ENCODE measurements around the gene JADE2.
"Not testable (repeated sequence)": the region's sequence is repeated elsewhere in the genome, so short reads cannot be mapped to it uniquely, and the experiment has no call there.

JADE2 gene

DNA sequence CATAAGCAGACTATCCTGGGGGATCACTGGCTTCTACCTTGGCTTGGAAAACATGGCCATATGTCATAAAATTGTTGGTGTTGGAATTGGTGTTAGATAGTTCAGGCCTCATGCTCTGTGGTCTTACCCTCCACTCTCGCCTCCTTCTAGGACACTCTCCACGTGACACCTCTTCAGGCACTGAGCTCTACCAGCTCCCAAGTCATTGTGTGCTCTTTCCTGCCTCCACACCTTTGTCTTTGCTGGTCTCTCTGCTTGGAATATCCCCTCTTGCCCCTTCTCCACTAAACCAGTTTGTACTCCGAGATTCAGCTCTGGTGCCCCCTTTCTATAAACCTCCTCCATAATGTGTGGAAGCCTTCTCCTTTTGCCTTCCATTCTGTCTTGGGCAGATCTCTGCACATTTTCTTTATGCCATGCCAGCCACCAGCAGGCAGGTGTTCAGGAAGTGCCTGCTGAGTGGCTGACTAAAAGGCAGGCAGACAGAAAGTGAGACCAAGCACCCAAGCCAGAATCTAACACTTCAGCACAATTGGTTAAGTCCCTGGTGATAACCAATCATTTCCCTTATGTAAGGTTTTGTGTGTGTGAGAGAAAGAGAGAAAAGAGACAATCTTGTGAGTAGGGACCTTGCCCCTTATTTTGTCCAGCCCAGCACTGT is 69.5 kb downstream of the JADE2 start:
- peak; percentile 27 to 54 for ATAC-seq

DNA sequence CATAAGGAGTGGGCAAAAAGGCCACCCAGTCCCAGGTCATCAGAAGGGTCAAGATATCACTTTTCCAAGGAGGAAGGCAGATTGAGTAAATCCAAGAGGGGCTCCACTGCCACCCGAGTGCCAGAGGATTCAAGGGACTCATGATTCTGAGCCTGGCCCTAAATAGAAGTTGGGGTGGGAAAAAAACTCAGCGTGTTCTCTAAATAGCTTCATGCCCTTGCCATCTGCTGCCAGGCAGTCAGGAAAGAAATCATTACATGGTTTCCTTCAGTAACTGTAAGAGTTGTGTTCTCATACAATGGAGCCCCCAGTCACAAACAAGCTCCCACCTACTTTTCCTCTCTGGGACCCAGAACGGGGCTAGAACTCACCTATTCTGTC is 70.0 kb downstream of the JADE2 start:
- no peak for ATAC-seq

DNA sequence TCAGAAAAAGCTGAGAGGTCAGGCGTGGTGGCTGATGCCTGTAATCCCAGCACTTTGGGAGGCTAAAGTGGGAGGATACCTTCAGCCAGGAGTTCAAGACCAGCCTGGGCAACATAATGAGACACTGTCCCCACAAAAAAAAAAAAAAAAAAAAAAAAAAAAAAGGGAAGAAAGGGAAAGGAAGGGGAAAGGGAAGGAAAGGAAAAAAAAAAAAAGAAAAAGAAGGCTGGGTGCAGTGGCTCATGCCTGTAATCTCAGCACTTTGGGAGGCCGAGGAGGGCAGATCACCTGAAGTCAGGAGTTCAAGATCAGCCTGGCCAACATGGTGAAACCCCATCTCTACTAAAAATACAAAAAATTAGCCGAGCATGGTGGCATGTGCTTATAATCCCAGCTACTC is 74.3 kb downstream of the JADE2 start:
- ATAC-seq = not testable (repeated sequence)

DNA sequence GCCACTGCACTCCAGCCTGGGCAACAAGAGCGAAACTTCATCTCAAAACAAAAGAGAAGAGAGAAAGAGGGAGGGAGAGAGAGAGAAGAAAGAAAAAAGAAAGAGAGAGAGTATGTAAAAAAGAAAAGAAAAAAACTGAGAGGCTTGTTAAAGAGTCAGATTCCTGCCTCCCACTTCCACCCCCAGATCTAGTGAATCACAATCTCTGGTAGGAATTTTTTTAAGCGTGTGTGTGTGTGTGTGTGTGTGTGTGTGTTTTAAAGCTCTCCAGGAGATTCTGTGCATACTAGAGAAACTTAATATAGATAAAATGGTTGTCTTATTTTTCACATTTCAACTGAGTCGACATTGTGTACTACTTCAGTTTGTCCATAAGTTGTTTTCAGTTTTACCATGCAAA is 75.1 kb downstream of the JADE2 start:
- no peak for ATAC-seq

GRCh38 chr5:134603059-134603458 is 77.6 kb downstream of the JADE2 start:
- ATAC-seq = peak; percentile 93 to 98

GRCh38 chr5:134604908-134605307 is 79.4 kb downstream of the JADE2 start:
- peak; percentile 22 to 33 for ATAC-seq

DNA sequence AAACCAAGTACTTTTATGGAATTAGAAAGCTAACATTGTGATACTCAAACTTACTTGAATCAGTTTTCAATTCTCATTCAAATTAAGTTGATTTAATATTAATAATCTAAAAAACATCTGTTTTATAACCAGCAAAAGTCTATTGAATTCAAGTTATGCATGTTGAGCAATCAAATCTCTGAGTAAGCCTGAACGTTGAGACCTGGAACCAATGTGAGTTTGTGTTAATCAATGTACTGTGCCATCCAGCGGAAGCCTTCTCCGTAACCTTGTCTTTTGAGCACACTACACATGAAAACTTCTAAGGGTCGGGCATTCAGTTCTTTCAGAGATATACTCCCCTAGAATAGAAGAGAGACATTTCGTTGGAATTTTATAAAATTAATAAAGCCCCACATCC is 81.3 kb downstream of the JADE2 start:
- ATAC-seq = no peak

GRCh38 chr5:134608555-134608954 is 83.1 kb downstream of the JADE2 start:
- peak; percentile 48 to 53 for ATAC-seq

DNA sequence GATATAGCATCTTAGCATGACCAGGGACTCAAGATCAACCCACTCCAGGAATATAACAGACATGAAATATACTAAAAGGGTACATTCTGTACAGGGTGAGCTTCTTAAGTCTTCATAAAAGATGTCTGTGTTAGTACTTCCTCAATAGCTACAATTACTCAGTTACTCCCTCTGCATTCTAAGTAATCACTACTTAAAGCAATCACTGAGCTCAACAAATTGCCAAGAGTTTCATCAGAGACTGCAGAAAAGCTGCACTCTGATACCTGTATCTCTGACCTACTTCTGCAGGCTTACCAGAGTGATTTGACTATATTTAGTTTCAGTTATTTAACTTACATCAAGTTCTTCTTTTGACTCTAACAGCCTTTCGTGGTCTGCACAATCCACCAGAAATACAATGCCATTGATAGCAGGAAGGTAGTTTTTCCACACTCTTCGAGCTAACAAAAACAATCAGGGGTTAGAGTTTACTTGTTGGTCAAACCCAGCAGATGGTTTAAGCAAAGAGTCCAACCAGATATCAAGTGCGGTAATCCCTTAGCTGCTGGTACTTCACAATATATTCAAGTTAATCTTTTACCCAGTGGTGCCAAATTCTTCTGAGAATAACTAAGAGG is 83.9 kb downstream of the JADE2 start:
- ATAC-seq = peak; percentile 63 to 72

GRCh38 chr5:134610725-134611124 is 85.3 kb downstream of the JADE2 start:
- ATAC-seq = no peak

- no peak for ATAC-seq
Observed at GRCh38 chr5:134611515-134611914, 86.0 kb downstream of the JADE2 start.

- no peak for ATAC-seq
Observed at GRCh38 chr5:134614450-134615085, 89.1 kb downstream of the JADE2 start.

GRCh38 chr5:134620634-134621033 is 95.2 kb downstream of the JADE2 start:
- ATAC-seq = no peak

DNA sequence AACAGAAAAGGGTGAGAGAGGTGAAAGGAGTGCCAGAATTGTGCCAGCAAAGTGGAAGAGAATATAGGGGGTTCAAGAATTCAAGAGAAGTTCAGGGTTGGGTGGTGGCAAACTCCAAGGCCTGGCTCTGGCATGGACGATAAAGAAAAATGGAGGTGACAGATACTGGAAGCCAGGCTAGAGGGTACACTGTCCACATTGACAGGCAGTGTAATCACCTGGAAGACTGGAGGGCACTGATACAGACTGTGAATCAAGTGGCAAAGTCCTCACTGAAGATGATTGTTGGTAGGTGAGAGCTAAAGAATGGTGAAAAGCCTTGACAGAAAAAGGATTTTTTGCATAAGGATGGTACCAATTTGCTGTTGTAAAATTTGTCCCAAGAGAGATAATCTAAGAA is 100.1 kb downstream of the JADE2 start:
- ATAC-seq = no peak

GRCh38 chr5:134626369-134627014 is 101.0 kb downstream of the JADE2 start:
- no peak for ATAC-seq
